Measurements from ENCODE around the gene SMAD7.

Gene SMAD7

DNA sequence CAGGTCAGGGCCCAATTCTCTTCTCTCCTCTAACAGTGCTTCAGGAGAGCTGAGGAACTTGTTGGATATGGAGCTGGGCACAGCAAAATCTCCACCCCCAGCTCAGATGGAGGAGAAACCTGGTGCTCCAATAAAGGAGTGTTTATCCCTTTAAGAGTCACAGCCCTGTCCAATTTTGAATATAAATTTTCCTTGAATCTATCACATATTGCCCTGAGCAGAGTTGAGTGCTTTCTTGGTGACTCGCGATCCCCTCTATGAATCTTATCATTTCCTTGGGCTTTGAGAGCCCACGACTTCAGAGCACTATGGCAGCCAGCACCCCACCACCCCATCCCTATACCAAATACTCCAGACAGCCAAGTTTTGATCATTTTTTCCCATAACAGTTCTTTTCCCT, 34.4 kb upstream of the SMAD7 start:
- no peak for ATAC-seq
- TF ChIP-seq TOX (CRISPR knock-in tag; IDR thresholded peaks at IDR 0.05; ENCODE audit: borderline replicate concordance), result no peak
- TF ChIP-seq PPARA (CRISPR knock-in tag; IDR thresholded peaks at IDR 0.05; ENCODE audit: borderline replicate concordance), result no peak
- no peak for TF ChIP-seq SNAI2 (CRISPR knock-in tag; IDR thresholded peaks at IDR 0.05)
- TF ChIP-seq, protein P1, sequence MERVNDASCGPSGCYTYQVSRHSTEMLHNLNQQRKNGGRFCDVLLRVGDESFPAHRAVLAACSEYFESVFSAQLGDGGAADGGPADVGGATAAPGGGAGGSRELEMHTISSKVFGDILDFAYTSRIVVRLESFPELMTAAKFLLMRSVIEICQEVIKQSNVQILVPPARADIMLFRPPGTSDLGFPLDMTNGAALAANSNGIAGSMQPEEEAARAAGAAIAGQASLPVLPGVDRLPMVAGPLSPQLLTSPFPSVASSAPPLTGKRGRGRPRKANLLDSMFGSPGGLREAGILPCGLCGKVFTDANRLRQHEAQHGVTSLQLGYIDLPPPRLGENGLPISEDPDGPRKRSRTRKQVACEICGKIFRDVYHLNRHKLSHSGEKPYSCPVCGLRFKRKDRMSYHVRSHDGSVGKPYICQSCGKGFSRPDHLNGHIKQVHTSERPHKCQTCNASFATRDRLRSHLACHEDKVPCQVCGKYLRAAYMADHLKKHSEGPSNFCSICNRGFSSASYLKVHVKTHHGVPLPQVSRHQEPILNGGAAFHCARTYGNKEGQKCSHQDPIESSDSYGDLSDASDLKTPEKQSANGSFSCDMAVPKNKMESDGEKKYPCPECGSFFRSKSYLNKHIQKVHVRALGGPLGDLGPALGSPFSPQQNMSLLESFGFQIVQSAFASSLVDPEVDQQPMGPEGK (CRISPR knock-in tag; IDR thresholded peaks at IDR 0.05; ENCODE audit: borderline replicate concordance), result no peak
- TF ChIP-seq CSDC2 (CRISPR knock-in tag; IDR thresholded peaks at IDR 0.05), result no peak
- no peak for TF ChIP-seq OSR1 (CRISPR knock-in tag; IDR thresholded peaks at IDR 0.05)
- TF ChIP-seq, protein P2, sequence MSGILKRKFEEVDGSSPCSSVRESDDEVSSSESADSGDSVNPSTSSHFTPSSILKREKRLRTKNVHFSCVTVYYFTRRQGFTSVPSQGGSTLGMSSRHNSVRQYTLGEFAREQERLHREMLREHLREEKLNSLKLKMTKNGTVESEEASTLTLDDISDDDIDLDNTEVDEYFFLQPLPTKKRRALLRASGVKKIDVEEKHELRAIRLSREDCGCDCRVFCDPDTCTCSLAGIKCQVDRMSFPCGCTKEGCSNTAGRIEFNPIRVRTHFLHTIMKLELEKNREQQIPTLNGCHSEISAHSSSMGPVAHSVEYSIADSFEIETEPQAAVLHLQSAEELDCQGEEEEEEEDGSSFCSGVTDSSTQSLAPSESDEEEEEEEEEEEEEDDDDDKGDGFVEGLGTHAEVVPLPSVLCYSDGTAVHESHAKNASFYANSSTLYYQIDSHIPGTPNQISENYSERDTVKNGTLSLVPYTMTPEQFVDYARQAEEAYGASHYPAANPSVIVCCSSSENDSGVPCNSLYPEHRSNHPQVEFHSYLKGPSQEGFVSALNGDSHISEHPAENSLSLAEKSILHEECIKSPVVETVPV (CRISPR knock-in tag; IDR thresholded peaks at IDR 0.05), result no peak
- no peak for TF ChIP-seq ZFP30 (CRISPR knock-in tag; IDR thresholded peaks at IDR 0.05)
- no peak for TF ChIP-seq GLIS3 (CRISPR knock-in tag; IDR thresholded peaks at IDR 0.05)
- TF ChIP-seq ZNF565 (CRISPR knock-in tag; conservative IDR thresholded peaks at IDR 0.05; ENCODE audit: low read depth), result no peak
- no peak for TF ChIP-seq ZNF70 (CRISPR knock-in tag; IDR thresholded peaks at IDR 0.05)
- TF ChIP-seq ZC3H10 (CRISPR knock-in tag; IDR thresholded peaks at IDR 0.05), result no peak
- TF ChIP-seq ESRRG (CRISPR knock-in tag; IDR thresholded peaks at IDR 0.05), result no peak
- TF ChIP-seq RARB (CRISPR knock-in tag; IDR thresholded peaks at IDR 0.05), result no peak
- TF ChIP-seq ZFP3 (CRISPR knock-in tag; IDR thresholded peaks at IDR 0.05), result no peak
- no peak for TF ChIP-seq BACH2 (CRISPR knock-in tag; IDR thresholded peaks at IDR 0.05; ENCODE audit: borderline replicate concordance)
- TF ChIP-seq, protein P3, sequence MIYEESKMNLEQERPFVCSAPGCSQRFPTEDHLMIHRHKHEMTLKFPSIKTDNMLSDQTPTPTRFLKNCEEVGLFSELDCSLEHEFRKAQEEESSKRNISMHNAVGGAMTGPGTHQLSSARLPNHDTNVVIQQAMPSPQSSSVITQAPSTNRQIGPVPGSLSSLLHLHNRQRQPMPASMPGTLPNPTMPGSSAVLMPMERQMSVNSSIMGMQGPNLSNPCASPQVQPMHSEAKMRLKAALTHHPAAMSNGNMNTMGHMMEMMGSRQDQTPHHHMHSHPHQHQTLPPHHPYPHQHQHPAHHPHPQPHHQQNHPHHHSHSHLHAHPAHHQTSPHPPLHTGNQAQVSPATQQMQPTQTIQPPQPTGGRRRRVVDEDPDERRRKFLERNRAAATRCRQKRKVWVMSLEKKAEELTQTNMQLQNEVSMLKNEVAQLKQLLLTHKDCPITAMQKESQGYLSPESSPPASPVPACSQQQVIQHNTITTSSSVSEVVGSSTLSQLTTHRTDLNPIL (CRISPR knock-in tag; IDR thresholded peaks at IDR 0.05; ENCODE audit: low read depth), result no peak

DNA sequence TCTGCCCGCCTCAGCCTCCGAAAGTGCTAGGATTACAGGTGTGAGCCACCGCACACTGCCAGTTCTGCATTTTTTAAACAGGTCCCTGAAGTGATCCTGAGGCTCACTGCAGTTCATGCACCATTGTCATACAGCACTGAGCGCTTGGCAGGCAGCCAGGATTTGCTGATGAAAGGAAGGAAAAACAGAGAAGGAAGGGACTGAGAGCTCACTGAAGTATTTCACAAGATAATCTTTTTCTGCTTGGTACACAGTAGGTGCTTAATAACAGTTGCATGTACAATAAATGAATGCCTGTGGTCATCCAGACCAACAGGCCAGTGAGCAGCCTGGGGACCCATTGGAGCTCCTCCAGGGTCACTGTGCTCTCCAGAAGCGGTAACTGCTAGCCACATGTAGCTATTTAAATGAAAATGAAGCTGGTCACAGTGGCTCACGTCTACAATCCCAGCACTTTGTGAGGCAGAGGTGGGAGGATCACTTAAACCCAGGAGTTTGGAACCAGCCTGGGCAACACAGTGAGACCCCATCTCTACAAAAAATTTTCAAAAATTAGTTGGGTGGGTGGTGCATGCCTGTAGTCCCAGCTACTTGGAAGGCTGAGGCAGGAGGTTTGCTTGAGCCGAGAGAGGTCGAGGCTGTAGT, 33.1 kb upstream of the SMAD7 start:
- ATAC-seq, result no peak
- no peak for TF ChIP-seq ZNF565 (CRISPR knock-in tag; conservative IDR thresholded peaks at IDR 0.05; ENCODE audit: low read depth)

DNA sequence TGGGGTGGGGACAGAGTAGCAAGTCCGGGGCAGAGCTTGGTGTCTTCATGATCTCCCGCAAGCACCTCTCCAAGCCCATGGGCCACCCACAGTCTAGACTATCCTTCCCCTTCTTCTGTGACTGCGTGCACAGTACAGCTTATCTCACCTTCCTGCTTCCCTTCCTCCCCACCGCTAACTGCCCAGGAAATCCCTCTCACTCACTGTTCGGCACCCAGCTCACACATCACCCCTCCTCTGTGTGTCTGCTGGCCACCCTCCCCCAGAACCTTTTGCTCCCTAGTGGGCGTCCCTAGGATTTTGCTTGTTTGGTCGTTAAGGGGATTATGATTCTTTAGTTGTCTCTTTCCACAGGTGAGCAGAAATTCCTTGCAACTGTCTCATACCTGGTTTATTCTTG, 31.5 kb upstream of the SMAD7 start:
- TF ChIP-seq OSR1 (CRISPR knock-in tag; IDR thresholded peaks at IDR 0.05) (no peak), ARNTL (CRISPR knock-in tag; IDR thresholded peaks at IDR 0.05; ENCODE audit: borderline replicate concordance, low read depth) (no peak), TCF4 (CRISPR knock-in tag; IDR thresholded peaks at IDR 0.05; ENCODE audit: borderline replicate concordance) (no peak), BACH2 (CRISPR knock-in tag; IDR thresholded peaks at IDR 0.05; ENCODE audit: borderline replicate concordance) (no peak), RARB (CRISPR knock-in tag; IDR thresholded peaks at IDR 0.05) (no peak), ISL1 (CRISPR knock-in tag; IDR thresholded peaks at IDR 0.05) (no peak), ZC3H10 (CRISPR knock-in tag; IDR thresholded peaks at IDR 0.05) (no peak), ZNF565 (CRISPR knock-in tag; conservative IDR thresholded peaks at IDR 0.05; ENCODE audit: low read depth) (no peak), SNAI2 (CRISPR knock-in tag; IDR thresholded peaks at IDR 0.05) (no peak), ESRRG (CRISPR knock-in tag; IDR thresholded peaks at IDR 0.05) (no peak), ZFP30 (CRISPR knock-in tag; IDR thresholded peaks at IDR 0.05) (no peak), CSDC2 (CRISPR knock-in tag; IDR thresholded peaks at IDR 0.05) (no peak), ZNF70 (CRISPR knock-in tag; IDR thresholded peaks at IDR 0.05) (no peak), ZNF8 (CRISPR knock-in tag; IDR thresholded peaks at IDR 0.05) (no peak), TOX (CRISPR knock-in tag; IDR thresholded peaks at IDR 0.05; ENCODE audit: borderline replicate concordance) (no peak)
- TF ChIP-seq, protein P4, sequence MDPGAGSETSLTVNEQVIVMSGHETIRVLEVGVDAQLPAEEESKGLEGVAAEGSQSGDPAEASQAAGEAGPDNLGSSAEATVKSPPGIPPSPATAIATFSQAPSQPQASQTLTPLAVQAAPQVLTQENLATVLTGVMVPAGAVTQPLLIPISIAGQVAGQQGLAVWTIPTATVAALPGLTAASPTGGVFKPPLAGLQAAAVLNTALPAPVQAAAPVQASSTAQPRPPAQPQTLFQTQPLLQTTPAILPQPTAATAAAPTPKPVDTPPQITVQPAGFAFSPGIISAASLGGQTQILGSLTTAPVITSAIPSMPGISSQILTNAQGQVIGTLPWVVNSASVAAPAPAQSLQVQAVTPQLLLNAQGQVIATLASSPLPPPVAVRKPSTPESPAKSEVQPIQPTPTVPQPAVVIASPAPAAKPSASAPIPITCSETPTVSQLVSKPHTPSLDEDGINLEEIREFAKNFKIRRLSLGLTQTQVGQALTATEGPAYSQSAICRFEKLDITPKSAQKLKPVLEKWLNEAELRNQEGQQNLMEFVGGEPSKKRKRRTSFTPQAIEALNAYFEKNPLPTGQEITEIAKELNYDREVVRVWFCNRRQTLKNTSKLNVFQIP (CRISPR knock-in tag; IDR thresholded peaks at IDR 0.05; ENCODE audit: borderline replicate concordance, low read depth), result no peak
- TF ChIP-seq, protein P5, sequence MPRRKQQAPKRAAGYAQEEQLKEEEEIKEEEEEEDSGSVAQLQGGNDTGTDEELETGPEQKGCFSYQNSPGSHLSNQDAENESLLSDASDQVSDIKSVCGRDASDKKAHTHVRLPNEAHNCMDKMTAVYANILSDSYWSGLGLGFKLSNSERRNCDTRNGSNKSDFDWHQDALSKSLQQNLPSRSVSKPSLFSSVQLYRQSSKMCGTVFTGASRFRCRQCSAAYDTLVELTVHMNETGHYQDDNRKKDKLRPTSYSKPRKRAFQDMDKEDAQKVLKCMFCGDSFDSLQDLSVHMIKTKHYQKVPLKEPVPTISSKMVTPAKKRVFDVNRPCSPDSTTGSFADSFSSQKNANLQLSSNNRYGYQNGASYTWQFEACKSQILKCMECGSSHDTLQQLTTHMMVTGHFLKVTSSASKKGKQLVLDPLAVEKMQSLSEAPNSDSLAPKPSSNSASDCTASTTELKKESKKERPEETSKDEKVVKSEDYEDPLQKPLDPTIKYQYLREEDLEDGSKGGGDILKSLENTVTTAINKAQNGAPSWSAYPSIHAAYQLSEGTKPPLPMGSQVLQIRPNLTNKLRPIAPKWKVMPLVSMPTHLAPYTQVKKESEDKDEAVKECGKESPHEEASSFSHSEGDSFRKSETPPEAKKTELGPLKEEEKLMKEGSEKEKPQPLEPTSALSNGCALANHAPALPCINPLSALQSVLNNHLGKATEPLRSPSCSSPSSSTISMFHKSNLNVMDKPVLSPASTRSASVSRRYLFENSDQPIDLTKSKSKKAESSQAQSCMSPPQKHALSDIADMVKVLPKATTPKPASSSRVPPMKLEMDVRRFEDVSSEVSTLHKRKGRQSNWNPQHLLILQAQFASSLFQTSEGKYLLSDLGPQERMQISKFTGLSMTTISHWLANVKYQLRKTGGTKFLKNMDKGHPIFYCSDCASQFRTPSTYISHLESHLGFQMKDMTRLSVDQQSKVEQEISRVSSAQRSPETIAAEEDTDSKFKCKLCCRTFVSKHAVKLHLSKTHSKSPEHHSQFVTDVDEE (CRISPR knock-in tag; IDR thresholded peaks at IDR 0.05), result no peak
- TF ChIP-seq, protein P3 (CRISPR knock-in tag; IDR thresholded peaks at IDR 0.05; ENCODE audit: low read depth), result no peak
- ATAC-seq, result no peak
